HG03442 (cell line): ENCODE measurements around the gene BRD1.

Source experiments
- ATAC-seq: cut with Tn5 transposase; IDR thresholded peaks from one replicate; pipeline ENCODE4 v1.9.1; 2021; ENCODE audit warnings: mild to moderate bottlenecking, moderate library complexity; ENCODE audit not compliant: unreplicated experiment

BRD1 gene

DNA sequence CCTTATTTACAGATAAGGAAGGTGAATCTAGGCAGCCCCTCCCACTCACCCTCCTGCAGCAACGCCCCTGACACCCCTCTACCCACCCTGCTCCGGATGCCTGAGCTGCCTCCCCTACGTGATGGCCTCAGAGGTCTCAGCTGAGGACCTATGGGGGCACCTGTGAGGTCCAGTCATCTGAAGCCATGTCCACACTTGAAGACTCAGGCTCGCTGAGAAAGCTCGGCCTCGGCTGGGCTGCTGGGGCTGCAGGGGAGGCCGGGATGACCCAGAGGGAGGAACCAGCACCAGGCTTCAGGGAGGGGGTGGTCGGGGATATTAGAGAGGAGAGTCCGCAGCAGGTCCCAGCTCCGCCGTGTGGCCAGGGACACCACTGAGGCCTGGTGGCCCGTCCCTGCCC is 92.8 kb downstream of the BRD1 start:
- no peak for ATAC-seq

DNA sequence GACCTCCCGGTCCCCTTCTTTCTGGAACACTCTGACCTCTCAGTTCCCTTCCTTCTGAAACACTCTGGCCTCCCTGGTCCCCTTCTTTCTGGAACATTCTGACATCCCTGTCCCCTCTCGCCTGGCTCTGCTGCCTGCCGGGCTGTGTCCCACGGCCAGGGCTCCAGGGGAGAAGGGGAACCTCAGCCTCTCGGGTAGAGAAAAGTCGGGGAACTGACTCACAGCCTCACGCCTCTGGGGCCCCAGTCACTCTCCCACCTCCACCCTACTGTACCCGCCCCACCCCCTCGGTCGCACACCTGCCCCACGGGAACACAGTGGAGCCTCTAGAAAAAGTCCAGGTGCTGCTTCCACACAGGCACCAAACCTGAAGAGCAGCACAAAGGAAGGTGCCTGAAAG is 93.3 kb downstream of the BRD1 start:
- ATAC-seq = no peak

- no peak for ATAC-seq
Measured at GRCh38 chr22:49733631-49734030, 94.0 kb downstream of the BRD1 start.

GRCh38 chr22:49730656-49731055 is 97.0 kb downstream of the BRD1 start:
- no peak for ATAC-seq

GRCh38 chr22:49728570-49729271 is 99.0 kb downstream of the BRD1 start:
- no peak for ATAC-seq

GRCh38 chr22:49727881-49728569 is 99.6 kb downstream of the BRD1 start:
- no peak for ATAC-seq

DNA sequence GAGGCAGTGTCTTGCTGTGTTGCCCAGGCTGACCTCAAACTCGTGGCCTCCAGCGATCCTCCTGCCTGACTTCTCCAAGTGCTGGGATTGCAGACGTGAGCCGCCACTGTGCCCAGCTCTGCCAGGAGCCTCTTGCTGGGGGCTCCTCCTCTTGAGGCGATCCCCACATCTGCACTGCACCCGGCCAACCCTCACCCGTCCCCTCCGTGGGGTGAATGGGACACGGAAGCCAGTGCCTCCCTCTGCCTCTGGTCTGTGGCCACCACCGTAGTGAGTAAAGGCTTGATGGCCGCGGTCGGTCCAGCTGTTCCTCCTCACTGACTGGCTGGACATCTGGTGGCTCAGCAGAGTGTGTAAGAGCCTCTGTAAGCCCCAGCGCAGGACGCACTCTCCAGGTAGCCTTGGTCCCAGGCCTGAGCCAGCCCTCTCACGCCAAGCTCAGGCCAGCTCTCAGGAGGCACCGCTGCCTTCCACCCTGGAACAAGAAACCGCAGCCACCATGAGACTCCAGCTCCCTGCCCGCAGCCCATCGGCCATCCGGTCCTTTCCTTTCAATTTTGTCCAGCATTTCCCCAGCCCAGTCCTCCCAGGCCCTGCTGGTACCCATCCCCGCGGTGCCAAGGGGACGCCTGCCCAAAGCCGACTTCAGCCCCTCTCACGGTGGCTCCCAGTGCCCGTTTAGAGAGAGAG is 100.3 kb downstream of the BRD1 start:
- ATAC-seq = no peak

GRCh38 chr22:49726701-49727101 is 101.0 kb downstream of the BRD1 start:
- ATAC-seq = no peak

DNA sequence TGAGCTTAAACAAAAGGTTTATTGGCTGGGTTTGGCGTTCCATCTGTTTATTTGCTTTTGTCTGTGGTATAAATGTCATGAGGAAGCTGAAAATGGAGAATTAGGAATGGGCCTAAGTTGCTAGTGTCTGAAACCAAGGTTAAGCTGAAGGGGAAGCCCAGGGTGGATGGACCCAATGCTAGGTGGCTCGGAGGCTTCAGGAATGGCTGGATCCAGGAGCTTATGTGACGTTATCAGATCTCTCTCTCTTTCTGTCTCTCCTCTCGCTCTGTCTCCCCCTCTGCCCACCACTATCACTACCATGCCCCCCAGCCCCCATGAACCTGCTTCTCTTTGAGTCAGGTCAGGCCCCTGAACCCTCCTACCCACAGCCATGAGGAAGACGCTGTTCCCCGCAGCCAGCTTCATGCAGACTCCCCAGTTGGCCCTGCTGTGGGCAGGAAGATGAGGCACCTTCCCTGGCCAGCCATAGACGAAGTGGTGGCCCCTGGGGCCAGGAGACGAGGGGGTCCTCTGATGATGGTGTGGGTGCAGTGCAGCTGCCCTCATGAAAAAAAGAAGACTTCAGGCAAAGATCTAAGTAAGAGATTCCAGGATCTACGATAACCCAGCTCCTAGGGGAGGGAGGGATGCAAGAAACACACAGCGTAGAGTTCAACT is 101.5 kb downstream of the BRD1 start:
- ATAC-seq = no peak

DNA sequence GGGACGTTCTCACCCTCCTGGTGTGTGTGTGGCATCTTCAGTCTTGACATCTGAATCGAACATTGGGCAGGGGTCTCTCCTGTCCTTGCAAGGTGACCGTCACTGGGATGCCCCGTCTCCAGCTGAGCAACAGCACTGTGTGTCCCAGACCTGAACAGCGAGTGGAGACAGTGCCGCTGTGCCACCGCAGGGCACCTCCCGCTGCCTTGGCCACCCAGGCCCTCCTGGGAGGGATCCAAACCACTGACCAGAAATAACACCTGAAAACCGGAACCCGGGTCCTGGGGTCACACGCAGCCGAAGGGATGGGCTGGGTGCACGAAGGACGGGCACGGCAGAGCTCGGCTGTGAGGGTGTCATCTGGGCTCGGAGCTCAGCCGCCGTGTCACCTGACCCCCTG is 102.2 kb downstream of the BRD1 start:
- no peak for ATAC-seq

- ATAC-seq = no peak
Measured at GRCh38 chr22:49724893-49725489, 102.7 kb downstream of the BRD1 start.

DNA sequence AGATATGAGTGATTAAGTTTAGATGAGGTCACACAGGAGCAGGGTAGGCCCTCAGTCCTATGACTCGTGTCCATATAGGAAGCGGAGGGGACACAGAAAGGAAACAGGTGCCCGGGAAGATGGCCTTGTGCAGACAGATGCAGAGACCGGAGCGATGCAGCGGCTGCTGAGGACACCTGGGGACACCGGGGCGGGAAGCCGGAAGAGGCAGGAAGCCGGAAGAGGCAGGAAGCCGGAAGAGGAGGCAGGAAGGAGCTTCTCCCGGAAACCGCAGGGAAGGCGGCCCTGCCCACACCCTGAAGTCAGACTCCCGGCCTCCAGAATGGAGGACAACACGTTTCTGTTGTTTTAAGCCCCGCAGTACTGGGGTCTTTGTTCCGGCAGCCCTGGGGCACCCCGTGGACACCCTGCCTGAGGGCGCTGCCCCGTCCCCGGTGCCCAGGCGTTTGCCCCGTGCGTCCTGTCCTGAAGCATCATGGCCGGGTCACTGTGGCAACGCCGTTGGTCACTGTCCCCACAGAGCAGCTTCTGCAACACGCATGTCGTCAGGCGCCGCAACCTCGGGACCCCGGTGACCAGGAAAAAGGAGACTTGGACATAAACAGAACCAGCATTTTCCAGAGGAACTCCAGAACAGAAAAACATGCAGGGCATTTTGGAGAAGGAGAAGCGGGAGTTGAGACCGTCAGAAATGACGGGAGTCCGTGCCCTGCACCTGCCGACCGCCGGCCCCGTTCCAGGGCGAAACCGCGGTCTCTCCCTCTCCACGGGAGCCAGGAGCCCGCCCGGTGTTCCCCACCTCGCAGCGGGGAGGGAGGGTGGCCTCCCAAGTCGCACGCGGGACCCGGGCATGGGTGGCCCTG is 103.4 kb downstream of the BRD1 start:
- no peak for ATAC-seq

GRCh38 chr22:49723478-49724029 is 104.1 kb downstream of the BRD1 start:
- no peak for ATAC-seq
